Breast epithelium (tissue), 4 donors: ENCODE data around the gene MACROD1. TPM values are rescaled to one million over a fixed set of nuclear protein-coding genes. Genes with fewer than 3 reads are reported as not detected.

ENCODE experiments used
- DNase-seq, 2 donors: peaks; one replicate each; pipeline ENCODE4 v3.0.0-alpha.2; 2019; ENCODE audit warnings: low spot score in 2 of 2
- H3K27ac ChIP-seq, 2 donors: fragments of 200-600 bp; sonication (generic) in 1 of 2; one replicate each; pipeline ENCODE4 v1.5.1; 2016 to 2019; ENCODE audit warnings: mild to moderate bottlenecking in 1 of 2
- H3K27me3 ChIP-seq, 2 donors: fragments of 200-600 bp; sonication (generic) in 1 of 2; one replicate each; pipeline versions ENCODE4 v1.5.1 to v1.6.0; 2017 to 2019; ENCODE audit warnings: control low read depth in 1 of 2, mild to moderate bottlenecking in 1 of 2
- H3K36me3 ChIP-seq: fragments of 200-600 bp; one replicate; pipeline ENCODE4 v1.5.1; 2019
- H3K4me1 ChIP-seq, 2 donors: fragments of 200-600 bp; sonication (generic); one replicate each; pipeline ENCODE4 v1.5.1; 2016 to 2019; ENCODE audit warnings: control low read depth in 1 of 2
- H3K4me3 ChIP-seq, 3 donors: fragments of 200-600 bp; sonication (generic); 1 replicate in 2 of 3; 2 replicates in 1 of 3; pipeline ENCODE4 v1.5.1; 2016 to 2019; ENCODE audit warnings: mild to moderate bottlenecking in 3 of 3, moderate library complexity in 2 of 3
- H3K9me3 ChIP-seq, 2 donors: fragments of 200-600 bp; sonication (generic) in 1 of 2; one replicate each; pipeline ENCODE4 v1.5.1; 2016 to 2019; ENCODE audit warnings: control low read depth in 1 of 2
- CTCF ChIP-seq, 3 donors: fragments of 450-650 bp; IDR thresholded peaks; one replicate each; pipeline ENCODE4 v1.5.1; 2016 to 2017; ENCODE audit warnings: antibody characterized with exemption in 3 of 3, mild to moderate bottlenecking in 3 of 3, moderate library complexity in 3 of 3
- POLR2A ChIP-seq: fragments of 450-650 bp; IDR thresholded peaks from one replicate; pipeline ENCODE4 v1.6.1; 2016; ENCODE audit warnings: antibody characterized with exemption, mild to moderate bottlenecking, moderate library complexity
- POLR2AphosphoS5 ChIP-seq, 3 donors: sonication (generic); formaldehyde crosslinking; IDR thresholded peaks; one replicate each; pipeline ENCODE4 v1.6.1; 2017; ENCODE audit warnings: antibody characterized with exemption in 3 of 3
- intact Hi-C: fragments of 100-400 bp; cut with DNase I; formaldehyde crosslinking; loops from one replicate; pipeline ENCODE4 v1.15.1; 2023; ENCODE audit warnings: low total_unique reads
- total RNA-seq, 3 donors: library from RNA; depleted of rRNA; stranded (reverse); fragments of >200 nt; gene quantifications; one replicate each; pipeline ENCODE4 v1.1.0, GENCODE V29; 2016

MACROD1 gene
- total RNA-seq, 3 donors from 2014 or later: 19.7 to 113 (median 40.3) TPM

- H3K4me3 ChIP-seq: peak within 1 kb of the TSS; percentile 42 to 68 (median 49)
- intact Hi-C loops: no loop called here
- no peaks in the 10 kb centered on the region for H3K9me3 ChIP-seq
- H3K4me1 ChIP-seq: peaks cover 5 to 15% of the 10 kb centered on the region in 2 donors
- H3K27ac ChIP-seq: no peak within 1 kb of the TSS
- no peaks in the 10 kb centered on the region for H3K36me3 ChIP-seq
- TF ChIP-seq CTCF (IDR thresholded peaks at IDR 0.05): no peak
- TF ChIP-seq POLR2AphosphoS5 (IDR thresholded peaks at IDR 0.05): no peak
- TF ChIP-seq POLR2A: no peak
- peaks cover 6 to 23% of the 10 kb centered on the region in 2 donors for H3K27me3 ChIP-seq
- DNase-seq: no peak
Observed at GRCh38 chr11:64035576-64035975, 130.3 kb downstream of the MACROD1 start, which contains the start of gene FLRT1. TSS of gene FLRT1 (plus strand) at chr11:64035931. CDS start at chr11:64116268, 80,337 bp downstream.

- peaks cover 5 to 15% of the 10 kb centered on the region in 2 donors for H3K4me1 ChIP-seq
- intact Hi-C loops: no loop called here
- no peaks in the 10 kb centered on the region for H3K9me3 ChIP-seq
- TF ChIP-seq POLR2A: no peak
- no peak for TF ChIP-seq POLR2AphosphoS5 (IDR thresholded peaks at IDR 0.05)
- TF ChIP-seq CTCF (IDR thresholded peaks at IDR 0.05): no peak
- no peaks in the 10 kb centered on the region for H3K36me3 ChIP-seq
- no peak overlapping the region for H3K27ac ChIP-seq
- peak overlapping the region; percentile 6 to 68 (median 49) for H3K4me3 ChIP-seq
- DNase-seq: no peak
- H3K27me3 ChIP-seq: peaks cover 6 to 23% of the 10 kb centered on the region in 2 donors
Observed at GRCh38 chr11:64035081-64035524, 130.8 kb downstream of the MACROD1 start.

- Histone ChIP-seq H3K9me3 (no peaks in the 10 kb centered on the region), H3K4me3 (no peak overlapping the region), H3K27ac (no peak overlapping the region), H3K27me3 (peaks cover 6 to 23% of the 10 kb centered on the region in 2 donors), H3K4me1 (peaks cover 5 to 15% of the 10 kb centered on the region in 2 donors), H3K36me3 (no peaks in the 10 kb centered on the region)
- TF ChIP-seq CTCF (IDR thresholded peaks at IDR 0.05) (no peak), POLR2AphosphoS5 (IDR thresholded peaks at IDR 0.05) (no peak), POLR2A (no peak)
- no peak for DNase-seq
- intact Hi-C loops: no loop called here
Observed at GRCh38 chr11:64034411-64034811, 131.5 kb downstream of the MACROD1 start.

- intact Hi-C loops: no loop called here
- H3K36me3 ChIP-seq: no peaks in the 10 kb centered on the region
- H3K4me1 ChIP-seq: peaks cover 5 to 15% of the 10 kb centered on the region in 2 donors
- H3K4me3 ChIP-seq: no peak overlapping the region
- no peak for TF ChIP-seq POLR2AphosphoS5 (IDR thresholded peaks at IDR 0.05)
- TF ChIP-seq CTCF (IDR thresholded peaks at IDR 0.05): no peak
- TF ChIP-seq POLR2A: no peak
- H3K27ac ChIP-seq: no peak overlapping the region
- H3K27me3 ChIP-seq: peaks cover 6 to 23% of the 10 kb centered on the region in 2 donors
- H3K9me3 ChIP-seq: no peaks in the 10 kb centered on the region
- DNase-seq: no peak
Observed at GRCh38 chr11:64032050-64032449, 133.9 kb downstream of the MACROD1 start.

GRCh38 chr11:64031001-64031400 is 134.9 kb downstream of the MACROD1 start:
- no peak overlapping the region for H3K27ac ChIP-seq
- no peaks in the 10 kb centered on the region for H3K9me3 ChIP-seq
- TF ChIP-seq POLR2AphosphoS5 (IDR thresholded peaks at IDR 0.05) (no peak), POLR2A (no peak), CTCF (IDR thresholded peaks at IDR 0.05) (no peak)
- intact Hi-C loops: no loop called here
- peaks cover 6 to 16% of the 10 kb centered on the region in 2 donors for H3K27me3 ChIP-seq
- H3K4me1 ChIP-seq: peaks cover 5 to 6% of the 10 kb centered on the region in 2 donors
- no peaks in the 10 kb centered on the region for H3K36me3 ChIP-seq
- DNase-seq: no peak
- H3K4me3 ChIP-seq: no peak overlapping the region
